Measurements from ENCODE around the gene COLEC11. TPM values are rescaled to one million over a fixed set of nuclear protein-coding genes. Genes with fewer than 3 reads are reported as not detected.

COLEC11 gene
- total RNA-seq, 1 experiment from 2014 or later: 1.3 TPM

DNA sequence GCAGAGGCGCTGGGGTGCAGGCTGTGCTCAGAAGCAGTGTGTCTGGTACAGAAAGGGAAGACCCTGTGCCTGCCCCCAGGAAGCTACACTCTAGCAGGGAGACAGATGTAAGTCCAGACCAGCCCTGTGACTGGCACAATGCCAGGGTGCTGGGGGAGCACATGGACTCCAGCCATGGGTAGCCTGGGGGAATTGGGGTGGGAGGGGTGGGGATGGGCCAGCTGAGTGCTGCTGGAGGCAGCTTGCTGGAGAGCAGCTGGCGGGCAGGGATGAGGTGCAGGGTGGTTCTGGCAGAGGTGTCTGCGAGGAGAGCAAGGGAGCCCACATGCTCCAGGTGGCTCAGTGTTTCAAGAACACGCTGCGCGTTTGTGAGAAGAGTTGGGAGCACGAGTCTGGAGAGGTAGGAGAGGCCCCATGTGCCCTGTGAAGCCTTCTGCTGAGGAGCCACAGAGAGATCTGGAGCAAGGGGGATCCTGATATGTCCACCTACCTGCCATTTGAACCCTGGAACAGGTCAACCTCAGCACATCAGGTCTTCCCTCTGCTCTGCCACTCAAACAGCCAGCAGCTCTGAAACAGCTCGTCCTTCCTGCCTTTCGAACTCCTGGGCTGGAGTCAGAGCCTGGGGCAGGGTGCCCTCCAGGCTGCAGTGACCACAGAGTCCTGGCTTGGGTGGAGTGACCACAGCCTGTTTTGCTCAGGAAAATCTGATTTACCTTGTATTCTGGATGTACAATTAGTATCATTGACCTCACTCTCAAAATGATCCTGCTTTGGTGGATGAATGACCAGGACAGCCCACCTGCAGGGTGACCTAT is 78.2 kb downstream of the COLEC11 start:
- Mint-ChIP-seq H3K9me3 (peaks cover 61% of the 10 kb centered on the region), H3K4me1 (no peaks in the 10 kb centered on the region), H3K27me3 (ENCODE audit: low read depth) (peaks cover 15% of the 10 kb centered on the region), H3K4me3 (no peak overlapping the region), H3K27ac (no peak overlapping the region), H3K36me3 (peaks cover 31% of the 10 kb centered on the region)
- ATAC-seq: no peak
- POLR2A ChIA-PET: no interaction called here
- TF ChIP-seq NR1H2 (CRISPR knock-in tag; IDR thresholded peaks at IDR 0.05) (no peak), ZNF416 (CRISPR knock-in tag; IDR thresholded peaks at IDR 0.05) (no peak), FOXK1 (CRISPR knock-in tag; IDR thresholded peaks at IDR 0.05) (no peak), ESRRA (CRISPR knock-in tag; IDR thresholded peaks at IDR 0.05; ENCODE audit: borderline replicate concordance) (no peak), ETV6 (CRISPR knock-in tag; IDR thresholded peaks at IDR 0.05) (no peak), HMGA2 (CRISPR knock-in tag; IDR thresholded peaks at IDR 0.05) (no peak), JAZF1 (CRISPR knock-in tag; IDR thresholded peaks at IDR 0.05) (no peak), PRRX2 (CRISPR knock-in tag; IDR thresholded peaks at IDR 0.05) (no peak)
- TF ChIP-seq, protein P1, sequence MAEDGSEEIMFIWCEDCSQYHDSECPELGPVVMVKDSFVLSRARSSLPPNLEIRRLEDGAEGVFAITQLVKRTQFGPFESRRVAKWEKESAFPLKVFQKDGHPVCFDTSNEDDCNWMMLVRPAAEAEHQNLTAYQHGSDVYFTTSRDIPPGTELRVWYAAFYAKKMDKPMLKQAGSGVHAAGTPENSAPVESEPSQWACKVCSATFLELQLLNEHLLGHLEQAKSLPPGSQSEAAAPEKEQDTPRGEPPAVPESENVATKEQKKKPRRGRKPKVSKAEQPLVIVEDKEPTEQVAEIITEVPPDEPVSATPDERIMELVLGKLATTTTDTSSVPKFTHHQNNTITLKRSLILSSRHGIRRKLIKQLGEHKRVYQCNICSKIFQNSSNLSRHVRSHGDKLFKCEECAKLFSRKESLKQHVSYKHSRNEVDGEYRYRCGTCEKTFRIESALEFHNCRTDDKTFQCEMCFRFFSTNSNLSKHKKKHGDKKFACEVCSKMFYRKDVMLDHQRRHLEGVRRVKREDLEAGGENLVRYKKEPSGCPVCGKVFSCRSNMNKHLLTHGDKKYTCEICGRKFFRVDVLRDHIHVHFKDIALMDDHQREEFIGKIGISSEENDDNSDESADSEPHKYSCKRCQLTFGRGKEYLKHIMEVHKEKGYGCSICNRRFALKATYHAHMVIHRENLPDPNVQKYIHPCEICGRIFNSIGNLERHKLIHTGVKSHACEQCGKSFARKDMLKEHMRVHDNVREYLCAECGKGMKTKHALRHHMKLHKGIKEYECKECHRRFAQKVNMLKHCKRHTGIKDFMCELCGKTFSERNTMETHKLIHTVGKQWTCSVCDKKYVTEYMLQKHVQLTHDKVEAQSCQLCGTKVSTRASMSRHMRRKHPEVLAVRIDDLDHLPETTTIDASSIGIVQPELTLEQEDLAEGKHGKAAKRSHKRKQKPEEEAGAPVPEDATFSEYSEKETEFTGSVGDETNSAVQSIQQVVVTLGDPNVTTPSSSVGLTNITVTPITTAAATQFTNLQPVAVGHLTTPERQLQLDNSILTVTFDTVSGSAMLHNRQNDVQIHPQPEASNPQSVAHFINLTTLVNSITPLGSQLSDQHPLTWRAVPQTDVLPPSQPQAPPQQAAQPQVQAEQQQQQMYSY (CRISPR knock-in tag; IDR thresholded peaks at IDR 0.05): no peak
- TF ChIP-seq, protein P2, sequence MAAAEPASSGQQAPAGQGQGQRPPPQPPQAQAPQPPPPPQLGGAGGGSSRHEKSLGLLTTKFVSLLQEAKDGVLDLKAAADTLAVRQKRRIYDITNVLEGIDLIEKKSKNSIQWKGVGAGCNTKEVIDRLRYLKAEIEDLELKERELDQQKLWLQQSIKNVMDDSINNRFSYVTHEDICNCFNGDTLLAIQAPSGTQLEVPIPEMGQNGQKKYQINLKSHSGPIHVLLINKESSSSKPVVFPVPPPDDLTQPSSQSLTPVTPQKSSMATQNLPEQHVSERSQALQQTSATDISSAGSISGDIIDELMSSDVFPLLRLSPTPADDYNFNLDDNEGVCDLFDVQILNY (CRISPR knock-in tag; IDR thresholded peaks at IDR 0.05): no peak
- TF ChIP-seq, protein P3, sequence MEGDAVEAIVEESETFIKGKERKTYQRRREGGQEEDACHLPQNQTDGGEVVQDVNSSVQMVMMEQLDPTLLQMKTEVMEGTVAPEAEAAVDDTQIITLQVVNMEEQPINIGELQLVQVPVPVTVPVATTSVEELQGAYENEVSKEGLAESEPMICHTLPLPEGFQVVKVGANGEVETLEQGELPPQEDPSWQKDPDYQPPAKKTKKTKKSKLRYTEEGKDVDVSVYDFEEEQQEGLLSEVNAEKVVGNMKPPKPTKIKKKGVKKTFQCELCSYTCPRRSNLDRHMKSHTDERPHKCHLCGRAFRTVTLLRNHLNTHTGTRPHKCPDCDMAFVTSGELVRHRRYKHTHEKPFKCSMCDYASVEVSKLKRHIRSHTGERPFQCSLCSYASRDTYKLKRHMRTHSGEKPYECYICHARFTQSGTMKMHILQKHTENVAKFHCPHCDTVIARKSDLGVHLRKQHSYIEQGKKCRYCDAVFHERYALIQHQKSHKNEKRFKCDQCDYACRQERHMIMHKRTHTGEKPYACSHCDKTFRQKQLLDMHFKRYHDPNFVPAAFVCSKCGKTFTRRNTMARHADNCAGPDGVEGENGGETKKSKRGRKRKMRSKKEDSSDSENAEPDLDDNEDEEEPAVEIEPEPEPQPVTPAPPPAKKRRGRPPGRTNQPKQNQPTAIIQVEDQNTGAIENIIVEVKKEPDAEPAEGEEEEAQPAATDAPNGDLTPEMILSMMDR (IDR thresholded peaks at IDR 0.05): no peak
- TF ChIP-seq, protein P4, sequence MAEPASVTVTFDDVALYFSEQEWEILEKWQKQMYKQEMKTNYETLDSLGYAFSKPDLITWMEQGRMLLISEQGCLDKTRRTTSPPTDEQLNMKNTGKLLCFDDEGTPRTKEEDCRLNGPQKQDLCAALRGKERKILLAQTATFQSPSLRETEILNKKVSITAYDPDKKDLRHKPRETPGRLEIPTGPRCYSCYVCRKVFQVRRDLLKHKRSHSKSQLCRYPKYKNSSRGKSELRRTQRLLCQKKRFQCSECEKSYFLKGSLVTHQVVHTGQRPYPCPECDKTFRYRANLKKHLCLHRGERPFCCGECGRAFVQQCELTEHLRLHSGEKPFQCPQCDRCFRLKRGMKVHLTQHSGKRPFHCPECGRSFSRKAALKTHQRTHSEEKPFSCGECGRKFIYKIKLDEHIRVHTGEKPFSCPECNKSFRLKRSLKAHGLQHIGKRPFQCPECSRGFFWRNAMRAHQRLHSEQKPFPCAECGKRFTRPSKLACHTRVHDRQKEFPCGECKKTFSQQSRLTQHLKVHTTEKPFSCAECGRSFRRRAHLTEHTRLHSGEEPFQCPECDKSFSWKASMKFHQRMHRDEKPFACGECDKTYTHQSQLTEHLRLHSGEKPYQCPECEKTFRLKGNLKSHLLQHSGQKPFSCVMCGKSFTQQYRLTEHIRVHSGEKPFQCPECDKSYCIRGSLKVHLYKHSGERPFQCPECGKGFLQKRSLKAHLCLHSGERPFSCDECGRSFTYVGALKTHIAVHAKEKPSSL (CRISPR knock-in tag; conservative IDR thresholded peaks at IDR 0.05): no peak
- no peak for DNase-seq (ENCODE audit: low spot score)
- CTCF ChIA-PET: no interaction called here

GRCh38 chr2:3674066-3674845 is 79.3 kb downstream of the COLEC11 start:
- no peak for DNase-seq (ENCODE audit: low spot score)
- ChIA-PET POLR2A (no interaction called here), CTCF (no interaction called here)
- H3K4me1 Mint-ChIP-seq: no peaks in the 10 kb centered on the region
- H3K36me3 Mint-ChIP-seq: peaks cover 35% of the 10 kb centered on the region
- H3K9me3 Mint-ChIP-seq: peaks cover 71% of the 10 kb centered on the region
- no peak overlapping the region for H3K4me3 Mint-ChIP-seq
- no peak overlapping the region for H3K27ac Mint-ChIP-seq
- H3K27me3 Mint-ChIP-seq (ENCODE audit: low read depth): peaks cover 17% of the 10 kb centered on the region
- ATAC-seq: no peak
- TF ChIP-seq, protein P5, sequence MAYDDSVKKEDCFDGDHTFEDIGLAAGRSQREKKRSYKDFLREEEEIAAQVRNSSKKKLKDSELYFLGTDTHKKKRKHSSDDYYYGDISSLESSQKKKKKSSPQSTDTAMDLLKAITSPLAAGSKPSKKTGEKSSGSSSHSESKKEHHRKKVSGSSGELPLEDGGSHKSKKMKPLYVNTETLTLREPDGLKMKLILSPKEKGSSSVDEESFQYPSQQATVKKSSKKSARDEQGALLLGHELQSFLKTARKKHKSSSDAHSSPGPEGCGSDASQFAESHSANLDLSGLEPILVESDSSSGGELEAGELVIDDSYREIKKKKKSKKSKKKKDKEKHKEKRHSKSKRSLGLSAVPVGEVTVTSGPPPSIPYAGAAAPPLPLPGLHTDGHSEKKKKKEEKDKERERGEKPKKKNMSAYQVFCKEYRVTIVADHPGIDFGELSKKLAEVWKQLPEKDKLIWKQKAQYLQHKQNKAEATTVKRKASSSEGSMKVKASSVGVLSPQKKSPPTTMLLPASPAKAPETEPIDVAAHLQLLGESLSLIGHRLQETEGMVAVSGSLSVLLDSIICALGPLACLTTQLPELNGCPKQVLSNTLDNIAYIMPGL (CRISPR knock-in tag; IDR thresholded peaks at IDR 0.05): no peak
- TF ChIP-seq IRF2 (CRISPR knock-in tag; IDR thresholded peaks at IDR 0.05; ENCODE audit: borderline replicate concordance, low read depth) (no peak), ZBTB21 (CRISPR knock-in tag; IDR thresholded peaks at IDR 0.05; ENCODE audit: borderline replicate concordance) (no peak), MYBL2 (CRISPR knock-in tag; IDR thresholded peaks at IDR 0.05) (no peak), ZNF232 (CRISPR knock-in tag; IDR thresholded peaks at IDR 0.05) (no peak)
- TF ChIP-seq, protein P6, sequence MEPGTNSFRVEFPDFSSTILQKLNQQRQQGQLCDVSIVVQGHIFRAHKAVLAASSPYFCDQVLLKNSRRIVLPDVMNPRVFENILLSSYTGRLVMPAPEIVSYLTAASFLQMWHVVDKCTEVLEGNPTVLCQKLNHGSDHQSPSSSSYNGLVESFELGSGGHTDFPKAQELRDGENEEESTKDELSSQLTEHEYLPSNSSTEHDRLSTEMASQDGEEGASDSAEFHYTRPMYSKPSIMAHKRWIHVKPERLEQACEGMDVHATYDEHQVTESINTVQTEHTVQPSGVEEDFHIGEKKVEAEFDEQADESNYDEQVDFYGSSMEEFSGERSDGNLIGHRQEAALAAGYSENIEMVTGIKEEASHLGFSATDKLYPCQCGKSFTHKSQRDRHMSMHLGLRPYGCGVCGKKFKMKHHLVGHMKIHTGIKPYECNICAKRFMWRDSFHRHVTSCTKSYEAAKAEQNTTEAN (CRISPR knock-in tag; IDR thresholded peaks at IDR 0.05): no peak
- TF ChIP-seq, protein P7, sequence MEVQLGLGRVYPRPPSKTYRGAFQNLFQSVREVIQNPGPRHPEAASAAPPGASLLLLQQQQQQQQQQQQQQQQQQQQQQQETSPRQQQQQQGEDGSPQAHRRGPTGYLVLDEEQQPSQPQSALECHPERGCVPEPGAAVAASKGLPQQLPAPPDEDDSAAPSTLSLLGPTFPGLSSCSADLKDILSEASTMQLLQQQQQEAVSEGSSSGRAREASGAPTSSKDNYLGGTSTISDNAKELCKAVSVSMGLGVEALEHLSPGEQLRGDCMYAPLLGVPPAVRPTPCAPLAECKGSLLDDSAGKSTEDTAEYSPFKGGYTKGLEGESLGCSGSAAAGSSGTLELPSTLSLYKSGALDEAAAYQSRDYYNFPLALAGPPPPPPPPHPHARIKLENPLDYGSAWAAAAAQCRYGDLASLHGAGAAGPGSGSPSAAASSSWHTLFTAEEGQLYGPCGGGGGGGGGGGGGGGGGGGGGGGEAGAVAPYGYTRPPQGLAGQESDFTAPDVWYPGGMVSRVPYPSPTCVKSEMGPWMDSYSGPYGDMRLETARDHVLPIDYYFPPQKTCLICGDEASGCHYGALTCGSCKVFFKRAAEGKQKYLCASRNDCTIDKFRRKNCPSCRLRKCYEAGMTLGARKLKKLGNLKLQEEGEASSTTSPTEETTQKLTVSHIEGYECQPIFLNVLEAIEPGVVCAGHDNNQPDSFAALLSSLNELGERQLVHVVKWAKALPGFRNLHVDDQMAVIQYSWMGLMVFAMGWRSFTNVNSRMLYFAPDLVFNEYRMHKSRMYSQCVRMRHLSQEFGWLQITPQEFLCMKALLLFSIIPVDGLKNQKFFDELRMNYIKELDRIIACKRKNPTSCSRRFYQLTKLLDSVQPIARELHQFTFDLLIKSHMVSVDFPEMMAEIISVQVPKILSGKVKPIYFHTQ (CRISPR knock-in tag; IDR thresholded peaks at IDR 0.05): no peak
